Stimulated activated CD4-positive, alpha-beta T cell treated with anti-CD3 and anti-CD28 coated beads, TNF-alpha, amount 100 ng/mL, for 1 hour (primary cell): ENCODE results near the gene CDH2.

Experiments
- DNase-seq, 3 donors: peaks; one replicate each; pipeline ENCODE4 v3.0.0-alpha.2; 2020; ENCODE audit warnings: low read depth in 3 of 3, low spot score in 1 of 3

The CDH2 gene

GRCh38 chr18:28171837-28172236, 5.1 kb downstream of the CDH2 start:
- no peak for DNase-seq

GRCh38 chr18:28168725-28169124, 8.2 kb downstream of the CDH2 start:
- no peak for DNase-seq

- no peak for DNase-seq
Measured at GRCh38 chr18:28167835-28168349, 9.0 kb downstream of the CDH2 start.

- DNase-seq, result no peak
Measured at GRCh38 chr18:28164771-28165483, 12.0 kb downstream of the CDH2 start.

- no peak for DNase-seq
Measured at GRCh38 chr18:28163201-28163775, 13.6 kb downstream of the CDH2 start.

- no peak for DNase-seq
Measured at GRCh38 chr18:28161608-28162599, 15.0 kb downstream of the CDH2 start.

GRCh38 chr18:28159055-28159454, 17.9 kb downstream of the CDH2 start:
- DNase-seq, result no peak

GRCh38 chr18:28158083-28158581, 18.8 kb downstream of the CDH2 start:
- no peak for DNase-seq

- DNase-seq, result no peak
Measured at GRCh38 chr18:28153485-28154065, 23.4 kb downstream of the CDH2 start.

- no peak for DNase-seq
Measured at GRCh38 chr18:28152754-28153153, 24.2 kb downstream of the CDH2 start.

GRCh38 chr18:28152354-28152753, 24.6 kb downstream of the CDH2 start:
- DNase-seq, result no peak

- no peak for DNase-seq
Measured at GRCh38 chr18:28151434-28151833, 25.5 kb downstream of the CDH2 start.

- DNase-seq, result no peak
Measured at GRCh38 chr18:28150925-28151324, 26.0 kb downstream of the CDH2 start.

GRCh38 chr18:28149810-28150420, 27.0 kb downstream of the CDH2 start:
- DNase-seq, result no peak

- no peak for DNase-seq
Measured at GRCh38 chr18:28147674-28148171, 29.2 kb downstream of the CDH2 start.

GRCh38 chr18:28143725-28144124, 33.2 kb downstream of the CDH2 start:
- DNase-seq, result no peak

- no peak for DNase-seq
Measured at GRCh38 chr18:28138816-28139215, 38.1 kb downstream of the CDH2 start.

GRCh38 chr18:28136071-28136470, 40.9 kb downstream of the CDH2 start:
- DNase-seq, result no peak

GRCh38 chr18:28134774-28135173, 42.2 kb downstream of the CDH2 start:
- DNase-seq, result no peak

- DNase-seq, result no peak
Measured at GRCh38 chr18:28132084-28132483, 44.8 kb downstream of the CDH2 start.

GRCh38 chr18:28128659-28128980, 48.3 kb downstream of the CDH2 start:
- no peak for DNase-seq
